Brain microvascular endothelial cell (primary cell): ENCODE results near the gene PIEZO1.
A peak's percentile ranks its signal among the peaks of the same experiment; 100 is the strongest.

Experiments used
- DNase-seq: peaks from one replicate; pipeline ENCODE4 v3.0.0-alpha.2; 2020
- H3K27ac ChIP-seq: fragments of 250-450 bp; sonication (Bioruptor Pico); 2 replicates; pipeline ENCODE4 v1.5.1; 2020; ENCODE audit warnings: mild to moderate bottlenecking, moderate library complexity
- H3K27me3 ChIP-seq: fragments of 250-450 bp; sonication (Bioruptor Pico); replicated peaks from 2 replicates; pipeline ENCODE4 v1.5.1; 2020; ENCODE audit warnings: mild to moderate bottlenecking
- H3K36me3 ChIP-seq: fragments of 250-450 bp; sonication (Bioruptor Pico); replicated peaks from 2 replicates; pipeline ENCODE4 v1.5.1; 2020; ENCODE audit warnings: mild to moderate bottlenecking
- H3K4me3 ChIP-seq: 2 replicates; pipeline ENCODE4 v1.5.1; 2011; ENCODE audit warnings: low read depth, mild to moderate bottlenecking, control low read depth, low read length, moderate library complexity
- in situ Hi-C: cut with HindIII; loops from 2 replicates; pipeline ENCODE4 v1.10.0; 2017; ENCODE audit warnings: low sequenced_read_pairs, low pct_ligation_motif_present
- TF ChIP-seq, protein P1 (sequence below): IDR thresholded peaks from 2 replicates; pipeline ENCODE4 v1.5.1; 2011; ENCODE audit warnings: low read depth, mild to moderate bottlenecking, moderate library complexity, low read length, control low read depth, inconsistent platforms; ENCODE audit errors: missing control alignments

PIEZO1 gene

DNA sequence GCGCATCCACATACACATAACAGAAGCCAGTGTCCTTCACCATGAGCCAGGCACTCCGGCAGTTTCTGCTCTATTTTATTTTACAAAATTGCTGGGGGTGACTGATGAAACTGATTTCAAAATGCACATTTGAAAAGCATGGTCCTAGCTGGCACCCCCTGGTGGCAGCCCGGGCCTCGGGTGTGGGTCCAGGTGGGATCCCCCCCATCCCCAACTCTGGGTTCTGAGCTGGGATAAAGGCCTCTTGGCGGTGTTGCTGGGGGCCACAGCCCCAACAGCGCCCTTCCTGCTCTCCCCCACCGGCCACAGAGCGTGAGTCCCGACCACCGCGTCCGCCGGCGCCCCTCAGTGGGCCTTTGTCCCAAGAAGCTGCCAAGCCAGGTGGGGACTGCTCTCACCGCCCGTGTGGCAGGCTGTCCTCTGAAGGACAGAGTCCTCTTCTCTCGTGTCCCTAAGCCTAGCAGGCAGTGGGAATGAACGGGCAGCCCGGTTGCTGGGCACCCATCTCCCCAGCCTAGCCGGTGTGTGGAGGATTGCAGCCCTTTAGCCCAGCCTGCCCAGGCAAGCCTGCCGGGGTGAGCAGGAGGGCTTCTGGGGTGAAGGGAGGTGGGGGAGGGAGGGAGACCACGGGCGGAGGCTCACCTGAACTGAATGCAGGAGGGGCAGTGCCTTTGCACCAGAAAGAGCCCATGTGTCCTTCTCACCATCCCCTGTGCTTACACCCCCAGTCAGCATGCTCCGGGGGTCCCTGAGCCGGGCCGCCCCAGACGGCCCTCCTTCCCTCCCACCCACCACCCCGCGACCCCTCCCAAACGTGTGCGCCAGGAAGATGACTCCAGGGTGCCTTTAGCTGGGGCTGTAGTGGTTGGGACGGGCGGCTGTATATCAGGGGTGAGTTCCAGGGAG is 99.6 kb downstream of the PIEZO1 start:
- in situ Hi-C loops = loop anchor here (10.0 kb wide), 1 partner anchor 99 kb away; the partner anchor contains the start of gene PIEZO1
- Histone ChIP-seq H3K27ac (no peak overlapping the region), H3K27me3 (peaks cover 2% of the 10 kb centered on the region), H3K36me3 (no peaks in the 10 kb centered on the region), H3K4me3 (peak overlapping the region; percentile 47)
- TF ChIP-seq, protein P1, sequence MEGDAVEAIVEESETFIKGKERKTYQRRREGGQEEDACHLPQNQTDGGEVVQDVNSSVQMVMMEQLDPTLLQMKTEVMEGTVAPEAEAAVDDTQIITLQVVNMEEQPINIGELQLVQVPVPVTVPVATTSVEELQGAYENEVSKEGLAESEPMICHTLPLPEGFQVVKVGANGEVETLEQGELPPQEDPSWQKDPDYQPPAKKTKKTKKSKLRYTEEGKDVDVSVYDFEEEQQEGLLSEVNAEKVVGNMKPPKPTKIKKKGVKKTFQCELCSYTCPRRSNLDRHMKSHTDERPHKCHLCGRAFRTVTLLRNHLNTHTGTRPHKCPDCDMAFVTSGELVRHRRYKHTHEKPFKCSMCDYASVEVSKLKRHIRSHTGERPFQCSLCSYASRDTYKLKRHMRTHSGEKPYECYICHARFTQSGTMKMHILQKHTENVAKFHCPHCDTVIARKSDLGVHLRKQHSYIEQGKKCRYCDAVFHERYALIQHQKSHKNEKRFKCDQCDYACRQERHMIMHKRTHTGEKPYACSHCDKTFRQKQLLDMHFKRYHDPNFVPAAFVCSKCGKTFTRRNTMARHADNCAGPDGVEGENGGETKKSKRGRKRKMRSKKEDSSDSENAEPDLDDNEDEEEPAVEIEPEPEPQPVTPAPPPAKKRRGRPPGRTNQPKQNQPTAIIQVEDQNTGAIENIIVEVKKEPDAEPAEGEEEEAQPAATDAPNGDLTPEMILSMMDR = peak; percentile 93
- peak; percentile 48 for DNase-seq

DNA sequence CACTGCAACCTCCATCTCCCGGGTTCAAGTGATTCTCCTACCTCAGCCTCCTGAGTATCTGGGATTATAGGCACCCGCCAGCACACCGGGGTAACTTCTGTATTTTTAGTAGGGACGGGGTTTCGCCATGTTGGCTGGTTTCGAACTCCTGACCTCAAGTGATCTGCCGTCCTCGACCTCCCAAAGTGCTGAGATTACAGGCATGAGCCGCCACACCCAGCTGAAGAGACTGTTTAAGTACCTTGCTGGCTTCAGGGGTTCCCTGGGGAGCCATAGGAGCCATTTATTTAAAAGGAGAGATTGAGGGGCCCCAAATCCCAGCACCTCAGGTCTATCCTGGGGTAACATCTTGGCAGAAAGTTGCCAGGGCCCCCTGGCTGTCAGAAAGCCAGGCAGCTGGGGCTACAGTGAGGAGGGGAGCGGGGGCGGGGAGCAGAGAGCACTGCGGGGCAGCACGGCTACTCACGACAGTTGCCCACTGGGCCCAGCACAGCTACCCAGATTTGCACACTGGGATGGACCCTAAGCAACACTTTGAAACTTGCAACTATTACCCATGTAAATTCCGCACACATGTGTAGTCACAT is 100.4 kb downstream of the PIEZO1 start:
- H3K4me3 ChIP-seq = no peak overlapping the region
- TF ChIP-seq, protein P1 = no peak
- peaks cover 2% of the 10 kb centered on the region for H3K27me3 ChIP-seq
- H3K27ac ChIP-seq = no peak overlapping the region
- no peak for DNase-seq
- no peaks in the 10 kb centered on the region for H3K36me3 ChIP-seq
- in situ Hi-C loops = loop anchor here (10.0 kb wide), 1 partner anchor 100 kb away; the partner anchor contains the start of gene PIEZO1

DNA sequence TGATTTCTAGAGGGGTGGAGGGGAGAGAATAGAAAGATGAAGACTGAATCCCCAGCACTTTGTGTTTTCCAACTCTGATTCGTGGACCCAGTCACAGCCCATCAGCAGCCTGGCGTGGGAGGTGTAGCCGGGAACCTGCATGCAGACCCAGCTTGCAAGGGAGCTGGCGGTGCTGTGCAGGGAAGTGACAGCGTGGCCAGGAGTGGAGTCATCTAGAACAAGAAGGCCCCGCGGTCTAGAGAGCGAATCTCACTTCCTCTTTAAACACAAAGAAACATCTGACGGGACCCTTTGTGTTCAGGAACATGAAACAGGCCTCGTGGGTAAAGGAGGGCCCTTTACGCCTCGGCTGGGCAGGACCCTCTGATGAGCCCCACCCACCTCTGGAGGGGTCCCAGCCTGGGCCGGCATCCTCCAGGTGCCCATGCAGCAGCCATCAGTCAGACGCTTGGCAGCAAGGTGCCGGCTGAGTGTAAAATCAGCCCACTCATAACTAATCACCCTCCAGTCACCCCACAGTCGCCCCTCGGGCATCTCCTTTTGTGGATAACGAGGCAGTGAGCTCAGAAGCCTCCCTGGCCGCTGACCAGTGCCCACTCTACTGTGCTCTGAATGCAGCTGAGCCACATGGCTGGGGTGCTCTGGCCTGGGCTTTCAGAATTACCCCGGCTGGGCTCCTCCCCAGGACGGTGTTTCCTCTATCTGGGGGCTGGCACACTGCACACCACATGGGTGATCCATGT is 103.1 kb downstream of the PIEZO1 start:
- Histone ChIP-seq H3K27ac (no peak overlapping the region), H3K4me3 (no peak overlapping the region), H3K27me3 (no peaks in the 10 kb centered on the region), H3K36me3 (no peaks in the 10 kb centered on the region)
- TF ChIP-seq, protein P1 = no peak
- no peak for DNase-seq
- in situ Hi-C loops = loop anchor here (10.0 kb wide), 1 partner anchor 103 kb away; the partner anchor contains the start of gene PIEZO1

- no peak for DNase-seq
- Histone ChIP-seq H3K36me3 (no peaks in the 10 kb centered on the region), H3K27me3 (no peaks in the 10 kb centered on the region), H3K4me3 (no peak overlapping the region), H3K27ac (no peak overlapping the region)
- in situ Hi-C loops = loop anchor here (10.0 kb wide), 1 partner anchor 104 kb away; the partner anchor contains the start of gene PIEZO1
- TF ChIP-seq, protein P1 = peak; percentile 51
These were observed 103.8 kb downstream of the PIEZO1 start for GRCh38 chr16:88681084-88681680.

DNA sequence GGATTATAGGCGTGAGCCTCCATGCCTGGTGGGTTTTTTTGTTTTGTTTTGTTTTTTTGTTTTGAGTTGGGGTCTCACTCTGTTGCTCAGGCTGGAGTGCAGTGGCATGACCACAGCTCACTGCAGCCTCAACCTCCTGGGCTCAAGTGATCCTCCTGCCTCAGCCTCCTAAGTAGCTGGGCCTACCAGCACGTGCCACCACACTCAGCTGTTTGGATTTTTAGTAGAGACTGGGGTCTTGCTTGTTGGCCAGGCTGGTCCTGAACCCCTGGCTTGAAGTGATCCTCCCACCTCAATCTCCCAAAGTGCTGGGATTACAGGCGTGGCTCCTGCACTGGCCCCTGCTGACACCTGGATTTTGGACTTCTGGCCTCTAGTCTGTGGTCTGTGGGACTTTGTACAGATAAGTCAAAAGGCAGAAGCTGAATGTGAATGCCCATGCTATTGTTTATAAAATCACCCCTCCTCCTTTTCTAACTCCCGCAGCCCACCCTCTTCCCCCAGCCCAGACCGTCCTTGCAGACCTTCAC is 104.4 kb downstream of the PIEZO1 start:
- Histone ChIP-seq H3K27ac (no peak overlapping the region), H3K4me3 (no peak overlapping the region), H3K27me3 (no peaks in the 10 kb centered on the region), H3K36me3 (no peaks in the 10 kb centered on the region)
- DNase-seq = no peak
- TF ChIP-seq, protein P1 = no peak
- in situ Hi-C loops = loop anchor here (10.0 kb wide), 1 partner anchor 104 kb away; the partner anchor contains the start of gene PIEZO1
